Liver (tissue), 9 donors: ENCODE measurements around the gene TMEM94. TPM values are rescaled to one million over a fixed set of nuclear protein-coding genes. Genes with fewer than 3 reads are reported as not detected.
A peak's percentile ranks its signal among the peaks of the same experiment; 100 is the strongest.

Source experiments
- DNase-seq: peaks from one replicate; pipeline ENCODE4 v3.0.0-alpha.2; 2017; ENCODE audit warnings: low spot score
- H3K27ac ChIP-seq, 2 donors: one replicate each; pipeline ENCODE4 v1.7.0; 2013; ENCODE audit warnings: inconsistent platforms in 2 of 2, low read length in 2 of 2, control low read depth in 1 of 2, low read depth in 1 of 2, mild to moderate bottlenecking in 1 of 2
- H3K27me3 ChIP-seq, 4 donors: one replicate each; pipeline versions ENCODE4 v1.6.1 to v1.7.0; 2013; ENCODE audit warnings: low read length in 3 of 4, inconsistent platforms in 1 of 4, mild to moderate bottlenecking in 1 of 4, moderate library complexity in 1 of 4; ENCODE audit not compliant: control insufficient read depth in 4 of 4, insufficient read depth in 4 of 4
- H3K36me3 ChIP-seq, 4 donors: one replicate each; pipeline versions ENCODE4 v1.6.1 to v1.7.0; 2013; ENCODE audit warnings: low read length in 3 of 4, mild to moderate bottlenecking in 3 of 4, low read depth in 1 of 4, moderate library complexity in 1 of 4; ENCODE audit not compliant: control insufficient read depth in 4 of 4, insufficient read depth in 3 of 4
- H3K4me1 ChIP-seq, 4 donors: one replicate each; pipeline versions ENCODE4 v1.6.1 to v1.7.0; 2013; ENCODE audit warnings: low read length in 3 of 4, mild to moderate bottlenecking in 3 of 4, moderate library complexity in 1 of 4; ENCODE audit not compliant: control insufficient read depth in 4 of 4, insufficient read depth in 4 of 4
- H3K4me3 ChIP-seq, 3 donors: one replicate each; pipeline versions ENCODE4 v1.6.1 to v1.7.0; 2013; ENCODE audit warnings: low read length in 3 of 3, control low read depth in 1 of 3, low read depth in 1 of 3, mild to moderate bottlenecking in 1 of 3
- H3K9ac ChIP-seq, 2 donors: one replicate each; pipeline ENCODE4 v1.7.0; 2013; ENCODE audit warnings: low read length in 2 of 2, mild to moderate bottlenecking in 2 of 2, moderate library complexity in 2 of 2, control low read depth in 1 of 2, low read depth in 1 of 2
- H3K9me3 ChIP-seq, 4 donors: one replicate each; pipeline versions ENCODE4 v1.6.1 to v1.7.0; 2013; ENCODE audit warnings: low read length in 3 of 4; ENCODE audit not compliant: control insufficient read depth in 4 of 4
- ATF3 ChIP-seq: IDR thresholded peaks from 2 replicates; pipeline ENCODE4 v1.6.1; 2016; ENCODE audit warnings: antibody characterized with exemption
- EGR1 ChIP-seq, 2 donors: IDR thresholded peaks; 2 replicates each; pipeline ENCODE4 v1.6.1; 2016 to 2018; ENCODE audit warnings: antibody characterized with exemption in 2 of 2, low read depth in 2 of 2
- FOXA1 ChIP-seq: IDR thresholded peaks from 2 replicates; pipeline ENCODE4 v1.6.1; 2016; ENCODE audit warnings: antibody characterized with exemption
- FOXA2 ChIP-seq: IDR thresholded peaks from 2 replicates; pipeline ENCODE4 v1.6.1; 2016; ENCODE audit warnings: antibody characterized with exemption
- GABPA ChIP-seq, 2 donors: IDR thresholded peaks in 1 of 2; conservative IDR thresholded peaks in 1 of 2; 2 replicates each; pipeline ENCODE4 v1.6.1; 2016; ENCODE audit warnings: antibody characterized with exemption in 2 of 2, mild to moderate bottlenecking in 1 of 2, moderate library complexity in 1 of 2
- HNF4A ChIP-seq, 2 donors: conservative IDR thresholded peaks; 2 replicates each; pipeline ENCODE4 v1.6.1; 2016; ENCODE audit warnings: antibody characterized with exemption in 2 of 2, mild to moderate bottlenecking in 2 of 2
- HNF4G ChIP-seq: IDR thresholded peaks from 2 replicates; pipeline ENCODE4 v1.6.1; 2016; ENCODE audit warnings: antibody characterized with exemption
- JUND ChIP-seq, 2 donors: IDR thresholded peaks; 2 replicates each; pipeline ENCODE4 v1.6.1; 2016; ENCODE audit warnings: antibody characterized with exemption in 2 of 2
- NR2F2 ChIP-seq: IDR thresholded peaks from 2 replicates; pipeline ENCODE4 v1.6.1; 2016; ENCODE audit warnings: antibody characterized with exemption
- RAD21 ChIP-seq, 2 donors: IDR thresholded peaks; 2 replicates each; pipeline ENCODE4 v1.6.1; 2016; ENCODE audit warnings: antibody characterized with exemption in 2 of 2, mild to moderate bottlenecking in 2 of 2
- REST ChIP-seq: IDR thresholded peaks from 2 replicates; pipeline ENCODE4 v1.6.1; 2016; ENCODE audit warnings: antibody characterized with exemption, mild to moderate bottlenecking
- RXRA ChIP-seq, 2 donors: IDR thresholded peaks; 2 replicates each; pipeline ENCODE4 v1.6.1; 2017 to 2018; ENCODE audit warnings: antibody characterized with exemption in 2 of 2, mild to moderate bottlenecking in 1 of 2
- SP1 ChIP-seq: IDR thresholded peaks from 2 replicates; pipeline ENCODE4 v1.6.1; 2018; ENCODE audit warnings: antibody characterized with exemption, mild to moderate bottlenecking
- TAF1 ChIP-seq: conservative IDR thresholded peaks from 2 replicates; pipeline ENCODE4 v1.6.1; 2016; ENCODE audit warnings: antibody characterized with exemption, mild to moderate bottlenecking
- YY1 ChIP-seq: IDR thresholded peaks from 2 replicates; pipeline ENCODE4 v1.6.1; 2016; ENCODE audit warnings: antibody characterized with exemption, mild to moderate bottlenecking
- WGBS: extraction: QIAGEN DNeasy Blood & Tissue Kit; methylation state at CpG from one replicate; pipeline ENCODE4 v1.1.7; 2013; 5-methylcytosine and 5-hydroxymethylcytosine counted together
- polyA plus RNA-seq, 2 donors: library from polyadenylated mRNA; stranded (reverse) in 1 of 2; unstranded in 1 of 2; fragments of 200-250 nt in 1 of 2; fragments of >200 nt in 1 of 2; fragmentation: Nextera tagmentation in 1 of 2; extraction: Ambion mirVana in 1 of 2; gene quantifications; one replicate each; pipeline versions ENCODE4 v1.2.1 to v1.2.3, GENCODE V29; 2013 to 2015
- total RNA-seq, 2 donors: library from RNA; depleted of rRNA; stranded (reverse); fragments of >200 nt; gene quantifications; one replicate each; pipeline ENCODE4 v1.2.3, GENCODE V29; 2014
- TF ChIP-seq, protein P1 (sequence below): IDR thresholded peaks from 2 replicates; pipeline ENCODE4 v1.6.1; 2016; ENCODE audit warnings: antibody characterized with exemption
- TF ChIP-seq, protein P2 (sequence below): fragments of 150-350 bp; IDR thresholded peaks from 2 replicates; pipeline ENCODE4 v1.5.1; 2017; ENCODE audit warnings: improper control_type of control experiment, low read depth, low read length; ENCODE audit not compliant: missing input control
- TF ChIP-seq, protein P3 (sequence below): IDR thresholded peaks from 2 replicates; pipeline ENCODE4 v1.6.1; 2016; ENCODE audit warnings: antibody characterized with exemption
- donor health status: healthy.
- donor health status: healthy.
- donor health status: healthy.
- donor health status: healthy.
- donor health status: healthy.

Gene TMEM94
- total and polyA plus RNA-seq, 4 donors, result 15.6 to 31.0 (median 20.1) TPM

DNA sequence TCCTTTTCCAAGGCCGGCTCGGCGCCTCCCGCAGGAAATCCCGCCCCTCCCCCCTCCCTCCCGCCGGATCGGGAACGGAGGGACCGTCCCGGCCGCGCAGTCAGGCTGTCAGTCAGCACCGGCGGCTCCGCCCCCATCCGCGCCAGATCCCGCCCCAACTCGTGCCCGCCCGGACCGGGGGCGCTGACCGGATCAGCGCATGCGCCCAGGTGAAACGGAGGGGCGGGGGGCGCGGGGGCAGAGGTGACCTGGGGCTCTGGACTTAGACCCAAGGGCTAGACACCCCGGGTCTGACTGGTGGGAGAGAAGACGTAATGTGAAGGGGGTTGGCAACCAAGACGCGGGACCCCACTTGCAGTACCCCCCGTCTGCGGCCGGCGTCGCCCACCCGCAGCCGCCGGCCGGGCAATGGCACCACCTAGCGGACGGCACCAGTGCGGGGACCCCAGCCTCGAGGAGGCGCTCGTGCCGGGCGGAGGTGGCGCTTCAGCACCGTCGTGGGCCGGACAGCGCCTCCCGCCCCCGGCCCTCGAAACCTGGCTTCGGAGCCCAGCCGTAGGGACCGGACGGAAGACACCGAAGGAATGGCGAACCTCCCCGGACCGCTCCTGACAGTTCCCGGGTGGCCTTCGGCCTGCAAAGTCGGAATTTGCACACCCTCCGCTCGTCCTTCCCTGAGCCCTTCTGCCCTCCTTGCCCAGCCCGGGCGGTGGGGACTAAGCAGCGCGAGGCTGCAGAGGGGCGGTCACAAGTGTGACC lies 59.2 kb downstream of the TMEM94 start, which contains the start of gene CASKIN2:
Gene CASKIN2, minus strand, starts transcription at position 42 of the 759 bp plus-strand sequence. CDS start 1,733 bp downstream, outside the sequence.
- under 1% methylated on average over 78 of the region's 78 CpGs for WGBS

More for the DNA sequence above, 59.2 kb downstream of the TMEM94 start, which contains the start of gene CASKIN2:
- Histone ChIP-seq H3K4me1 (peaks cover 8 to 59% (median 49%) of the 10 kb centered on the region in 4 donors), H3K9me3 (no peaks in the 10 kb centered on the region), H3K4me3 (peak within 1 kb of the TSS; percentile 81 to 89 (median 84)), H3K36me3 (no peaks in the 10 kb centered on the region), H3K9ac (peak within 1 kb of the TSS; percentile 61 to 65), H3K27me3 (no peaks in the 10 kb centered on the region), H3K27ac (peak within 1 kb of the TSS; percentile 63 to 88)
- TF ChIP-seq, protein P1, sequence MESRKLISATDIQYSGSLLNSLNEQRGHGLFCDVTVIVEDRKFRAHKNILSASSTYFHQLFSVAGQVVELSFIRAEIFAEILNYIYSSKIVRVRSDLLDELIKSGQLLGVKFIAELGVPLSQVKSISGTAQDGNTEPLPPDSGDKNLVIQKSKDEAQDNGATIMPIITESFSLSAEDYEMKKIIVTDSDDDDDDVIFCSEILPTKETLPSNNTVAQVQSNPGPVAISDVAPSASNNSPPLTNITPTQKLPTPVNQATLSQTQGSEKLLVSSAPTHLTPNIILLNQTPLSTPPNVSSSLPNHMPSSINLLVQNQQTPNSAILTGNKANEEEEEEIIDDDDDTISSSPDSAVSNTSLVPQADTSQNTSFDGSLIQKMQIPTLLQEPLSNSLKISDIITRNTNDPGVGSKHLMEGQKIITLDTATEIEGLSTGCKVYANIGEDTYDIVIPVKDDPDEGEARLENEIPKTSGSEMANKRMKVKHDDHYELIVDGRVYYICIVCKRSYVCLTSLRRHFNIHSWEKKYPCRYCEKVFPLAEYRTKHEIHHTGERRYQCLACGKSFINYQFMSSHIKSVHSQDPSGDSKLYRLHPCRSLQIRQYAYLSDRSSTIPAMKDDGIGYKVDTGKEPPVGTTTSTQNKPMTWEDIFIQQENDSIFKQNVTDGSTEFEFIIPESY, result no peak
- TF ChIP-seq RAD21 (IDR thresholded peaks at IDR 0.05) (peak; percentile 77 to 79), JUND (IDR thresholded peaks at IDR 0.05) (no peak), SP1 (no peak), EGR1 (IDR thresholded peaks at IDR 0.05; ENCODE audit: low read depth in 2 of 2) (peak in 1 of 2 donors; percentile 57), FOXA2 (no peak), NR2F2 (no peak), FOXA1 (no peak), ATF3 (no peak), HNF4A (conservative IDR thresholded peaks at IDR 0.05) (peak in 1 of 2 donors; percentile 16), REST (peak; percentile 99), GABPA (IDR thresholded peaks at IDR 0.05 in 1 of 2, conservative IDR thresholded peaks at IDR 0.05 in 1 of 2) (peak in 1 of 2 donors; percentile 60), HNF4G (no peak), YY1 (no peak), TAF1 (no peak), RXRA (IDR thresholded peaks at IDR 0.05) (no peak)
- TF ChIP-seq, protein P2, sequence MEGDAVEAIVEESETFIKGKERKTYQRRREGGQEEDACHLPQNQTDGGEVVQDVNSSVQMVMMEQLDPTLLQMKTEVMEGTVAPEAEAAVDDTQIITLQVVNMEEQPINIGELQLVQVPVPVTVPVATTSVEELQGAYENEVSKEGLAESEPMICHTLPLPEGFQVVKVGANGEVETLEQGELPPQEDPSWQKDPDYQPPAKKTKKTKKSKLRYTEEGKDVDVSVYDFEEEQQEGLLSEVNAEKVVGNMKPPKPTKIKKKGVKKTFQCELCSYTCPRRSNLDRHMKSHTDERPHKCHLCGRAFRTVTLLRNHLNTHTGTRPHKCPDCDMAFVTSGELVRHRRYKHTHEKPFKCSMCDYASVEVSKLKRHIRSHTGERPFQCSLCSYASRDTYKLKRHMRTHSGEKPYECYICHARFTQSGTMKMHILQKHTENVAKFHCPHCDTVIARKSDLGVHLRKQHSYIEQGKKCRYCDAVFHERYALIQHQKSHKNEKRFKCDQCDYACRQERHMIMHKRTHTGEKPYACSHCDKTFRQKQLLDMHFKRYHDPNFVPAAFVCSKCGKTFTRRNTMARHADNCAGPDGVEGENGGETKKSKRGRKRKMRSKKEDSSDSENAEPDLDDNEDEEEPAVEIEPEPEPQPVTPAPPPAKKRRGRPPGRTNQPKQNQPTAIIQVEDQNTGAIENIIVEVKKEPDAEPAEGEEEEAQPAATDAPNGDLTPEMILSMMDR, result peak; percentile 88
- TF ChIP-seq, protein P3, sequence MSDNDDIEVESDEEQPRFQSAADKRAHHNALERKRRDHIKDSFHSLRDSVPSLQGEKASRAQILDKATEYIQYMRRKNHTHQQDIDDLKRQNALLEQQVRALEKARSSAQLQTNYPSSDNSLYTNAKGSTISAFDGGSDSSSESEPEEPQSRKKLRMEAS, result no peak
- peak; percentile 89 for DNase-seq
